ENCODE results near the gene ANKRD45.
"Not testable (repeated sequence)": the region's sequence is repeated elsewhere in the genome, so short reads cannot be mapped to it uniquely, and the experiment has no call there.

GRCh38 chr1:173680152-173680551 is 10.5 kb upstream of the ANKRD45 start:
- TF ChIP-seq CTCF (IDR thresholded peaks at IDR 0.05); REST (IDR thresholded peaks at IDR 0.05; ENCODE audit: low read depth, low read length); FOXM1 (IDR thresholded peaks at IDR 0.05; ENCODE audit: low read depth); SMC3 (IDR thresholded peaks at IDR 0.05; ENCODE audit: low read depth, low read length); USF1 (IDR thresholded peaks at IDR 0.05; ENCODE audit: borderline replicate concordance, low read depth); POLR2AphosphoS5 (IDR thresholded peaks at IDR 0.05; ENCODE audit: low read depth, low read length): not testable (repeated sequence)

All from SK-N-SH (cell line).